PFSK-1 (cell line): Measurements from ENCODE around the gene MED15.

Experiments
- FOXP2 ChIP-seq: optimal IDR thresholded peaks from 2 replicates; pipeline ENCODE3; 2011; ENCODE audit warnings: borderline replicate concordance, control low read depth, inconsistent platforms; ENCODE audit not compliant: insufficient read depth; ENCODE audit errors: extremely low read length, extremely low read depth
- POLR2AphosphoS5 ChIP-seq: IDR thresholded peaks from 2 replicates; pipeline ENCODE4 v1.6.1; 2012; ENCODE audit warnings: low read depth, mild to moderate bottlenecking, control low read depth, low read length, moderate library complexity
- REST ChIP-seq, 2 experiments: IDR thresholded peaks; 2 replicates each; pipeline versions ENCODE4 v1.6.1 to v1.8.0; 2011 to 2012; ENCODE audit warnings: low read depth in 2 of 2, low read length in 2 of 2, control low read depth in 1 of 2, inconsistent platforms in 1 of 2, mild to moderate bottlenecking in 1 of 2, moderate library complexity in 1 of 2; ENCODE audit not compliant: insufficient read depth in 1 of 2
- SIN3A ChIP-seq: IDR thresholded peaks from 2 replicates; pipeline ENCODE4 v1.6.1; 2012; ENCODE audit warnings: mild to moderate bottlenecking, low read length, moderate library complexity, borderline replicate concordance; ENCODE audit not compliant: insufficient read depth
- TAF1 ChIP-seq: IDR thresholded peaks from 2 replicates; pipeline ENCODE4 v1.6.1; 2012; ENCODE audit warnings: low read length, control low read depth, borderline replicate concordance; ENCODE audit not compliant: insufficient read depth

MED15 gene

GRCh38 chr22:20560716-20561115 lies 53.3 kb downstream of the MED15 start:
- TF ChIP-seq TAF1, result no peak
- TF ChIP-seq REST (IDR thresholded peaks at IDR 0.05; ENCODE audit: insufficient read depth in 1 of 2, low read depth in 2 of 2, low read length in 2 of 2), result no peak
- TF ChIP-seq FOXP2, result no peak
- TF ChIP-seq SIN3A, result no peak
- no peak for TF ChIP-seq POLR2AphosphoS5

- TF ChIP-seq POLR2AphosphoS5 (no peak), TAF1 (no peak)
These were observed 54.5 kb downstream of the MED15 start for GRCh38 chr22:20561882-20562281.

DNA sequence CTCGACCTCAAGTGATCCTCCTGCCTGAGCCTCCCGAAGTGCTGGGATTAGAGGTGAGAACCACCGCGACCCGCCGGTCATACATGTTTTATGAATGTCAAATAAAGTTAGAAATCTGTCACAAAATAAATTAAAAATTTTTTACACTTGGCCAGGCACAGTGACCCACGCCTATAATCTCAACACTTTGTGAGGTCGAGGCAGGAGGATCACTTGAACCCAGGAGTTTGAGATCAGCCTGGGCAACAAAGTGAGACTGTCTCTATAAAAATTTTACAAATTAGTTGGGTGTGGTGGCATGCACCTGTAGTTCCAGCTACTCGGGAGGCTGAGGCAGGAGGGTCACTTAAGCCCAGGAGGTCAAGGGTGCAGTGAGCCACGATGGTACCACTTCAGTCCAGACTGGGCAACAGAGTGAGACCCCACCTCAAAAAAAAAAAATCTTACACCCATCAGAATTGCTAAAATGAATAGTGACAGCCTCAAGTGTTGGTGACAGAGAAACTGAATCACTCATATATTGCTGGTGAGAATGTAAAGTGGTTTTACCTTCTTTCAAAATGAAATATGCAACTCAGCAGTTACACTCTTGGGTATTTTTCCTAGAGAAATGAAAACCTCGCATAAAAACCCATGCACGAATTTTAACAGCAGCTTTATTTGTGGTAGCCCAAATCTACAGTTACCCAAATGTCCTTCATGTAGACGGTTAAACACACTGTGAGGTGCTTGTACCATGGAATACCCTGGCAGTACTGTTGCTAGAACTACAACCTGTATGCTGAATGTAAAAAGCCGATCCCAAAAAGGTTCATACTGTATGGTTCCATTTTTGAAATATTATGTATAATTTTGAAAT lies 55.4 kb downstream of the MED15 start:
- TF ChIP-seq FOXP2 (no peak), TAF1 (no peak), POLR2AphosphoS5 (no peak), SIN3A (no peak), REST (IDR thresholded peaks at IDR 0.05; ENCODE audit: insufficient read depth in 1 of 2, low read depth in 2 of 2, low read length in 2 of 2) (no peak)

GRCh38 chr22:20563466-20563906 lies 56.1 kb downstream of the MED15 start:
- no peak for TF ChIP-seq SIN3A

GRCh38 chr22:20563941-20564371 lies 56.5 kb downstream of the MED15 start:
- TF ChIP-seq REST (IDR thresholded peaks at IDR 0.05; ENCODE audit: insufficient read depth in 1 of 2, low read depth in 2 of 2, low read length in 2 of 2) (no peak), POLR2AphosphoS5 (no peak), TAF1 (no peak), SIN3A (no peak), FOXP2 (no peak)

- TF ChIP-seq REST (IDR thresholded peaks at IDR 0.05; ENCODE audit: insufficient read depth in 1 of 2, low read depth in 2 of 2, low read length in 2 of 2) (no peak), FOXP2 (no peak), SIN3A (no peak), POLR2AphosphoS5 (no peak), TAF1 (no peak)
These were observed 57.8 kb downstream of the MED15 start for GRCh38 chr22:20565079-20565734.
